HG03565 (cell line): ENCODE measurements around the gene GDF3.
"Not testable (repeated sequence)": the region's sequence is repeated elsewhere in the genome, so short reads cannot be mapped to it uniquely, and the experiment has no call there.

Experiments
- ATAC-seq: cut with Tn5 transposase; IDR thresholded peaks from one replicate; pipeline ENCODE4 v1.9.1; 2021; ENCODE audit warnings: mild to moderate bottlenecking, moderate library complexity; ENCODE audit not compliant: unreplicated experiment

The GDF3 gene

DNA sequence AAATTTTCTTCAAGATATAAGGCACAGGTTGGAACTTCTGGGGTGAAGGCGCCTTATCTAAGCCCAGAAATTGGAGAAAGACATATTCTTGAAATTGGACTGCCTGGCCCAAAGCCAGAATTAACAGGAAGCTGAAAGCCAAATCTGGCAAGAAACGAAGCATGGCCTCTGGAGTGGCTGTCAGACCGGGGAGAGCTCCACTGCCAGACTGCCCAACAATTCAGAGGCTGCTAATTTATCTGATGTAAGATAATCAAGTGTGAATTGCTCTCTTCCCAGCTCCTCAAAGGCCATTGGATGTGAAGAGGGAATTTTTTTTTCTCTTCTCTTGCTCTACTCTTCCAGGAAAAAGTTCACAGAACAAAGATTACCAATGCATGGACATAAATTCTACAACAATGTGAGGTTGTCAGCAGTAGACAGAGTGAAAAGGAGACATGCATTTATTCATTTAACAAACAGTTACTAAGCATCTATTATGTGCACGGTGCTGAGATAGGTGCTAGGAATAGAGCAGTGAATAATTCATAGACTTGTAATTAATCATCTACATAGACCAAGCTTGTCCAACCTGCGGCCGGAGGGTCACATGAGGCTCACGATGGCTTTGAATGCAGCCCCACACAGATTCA lies at the start of gene GDF3:
Gene GDF3, minus strand, starts transcription at position 210 of the 632 bp plus-strand sequence. Its CDS starts 47 bp downstream, at position 163.
- no peak for ATAC-seq

DNA sequence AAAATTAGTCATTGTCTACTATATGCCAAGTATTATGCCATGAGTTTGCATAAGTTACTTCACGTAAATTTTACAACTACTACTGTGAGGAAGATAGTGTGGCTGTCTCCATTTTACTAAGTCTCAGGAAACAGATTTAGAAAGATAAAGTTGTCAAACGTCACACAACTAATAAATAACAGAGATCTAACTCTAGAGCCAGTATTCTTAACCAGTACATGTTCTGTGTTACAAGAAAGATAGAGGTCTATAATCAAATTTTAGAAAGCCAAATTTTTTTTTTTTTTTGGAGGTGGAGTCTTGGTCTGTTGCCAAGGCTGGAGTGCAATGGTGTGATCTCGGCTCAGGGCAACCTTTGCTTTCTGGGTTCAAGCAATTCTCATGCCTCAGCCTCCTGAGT lies 37.4 kb upstream of the GDF3 start:
- no peak for ATAC-seq

DNA sequence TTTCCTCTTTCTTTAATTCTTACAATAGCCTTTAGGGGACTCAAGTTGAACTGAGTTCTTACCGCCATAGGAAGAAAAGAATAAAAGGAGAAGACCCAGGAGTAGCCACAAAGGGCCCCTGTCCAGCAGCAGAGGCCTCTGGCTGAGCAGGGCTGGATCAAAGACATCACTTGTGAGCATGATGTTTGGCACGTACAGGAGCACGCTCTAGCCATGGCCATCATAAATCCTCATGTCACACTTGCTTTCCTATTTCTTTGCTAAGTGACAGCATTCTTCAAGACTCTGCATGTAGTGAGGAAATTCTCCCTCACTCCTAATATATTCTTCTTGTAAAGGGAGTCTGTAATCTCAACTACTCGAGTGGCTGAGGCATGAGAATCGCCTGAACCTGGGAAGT lies 35.9 kb upstream of the GDF3 start:
- ATAC-seq: no peak

DNA sequence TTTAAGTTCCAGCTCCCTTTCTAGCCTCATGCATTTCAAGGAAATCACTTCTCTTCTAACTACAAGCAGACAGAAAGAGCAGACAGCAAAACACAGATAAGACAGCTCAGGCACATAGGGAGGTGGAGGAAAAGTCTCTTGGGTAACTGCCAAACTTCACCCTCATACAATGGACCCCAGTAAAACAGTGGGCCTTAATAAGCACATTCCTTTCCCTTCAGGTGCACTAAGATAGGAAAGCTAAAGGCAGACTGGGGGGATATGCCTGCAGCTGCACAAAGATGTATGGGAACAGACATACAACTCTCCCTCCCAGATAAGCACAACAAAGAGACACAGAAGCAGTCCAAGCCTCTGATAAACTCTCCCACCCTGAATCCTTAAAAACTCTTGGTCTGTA lies 35.4 kb upstream of the GDF3 start:
- not testable (repeated sequence) for ATAC-seq

DNA sequence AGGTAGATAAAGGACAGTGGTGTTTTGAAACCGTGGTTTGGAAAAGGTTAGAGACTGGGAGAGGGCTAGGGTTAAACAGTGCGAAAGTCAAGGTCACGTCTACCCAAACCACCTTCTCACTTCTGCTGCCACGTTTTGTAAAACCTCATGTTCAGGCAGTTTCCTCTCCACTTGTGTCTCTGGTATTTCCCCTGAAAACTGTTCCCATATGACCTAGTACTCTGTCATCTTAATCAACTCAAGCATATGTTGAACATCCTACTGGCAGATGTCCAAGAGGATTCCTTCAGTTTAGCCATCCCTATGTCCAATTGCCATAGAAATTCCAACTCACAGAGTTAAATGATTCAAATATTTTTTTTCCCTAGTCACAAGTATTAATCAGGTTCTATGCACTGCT lies 34.2 kb upstream of the GDF3 start:
- no peak for ATAC-seq

DNA sequence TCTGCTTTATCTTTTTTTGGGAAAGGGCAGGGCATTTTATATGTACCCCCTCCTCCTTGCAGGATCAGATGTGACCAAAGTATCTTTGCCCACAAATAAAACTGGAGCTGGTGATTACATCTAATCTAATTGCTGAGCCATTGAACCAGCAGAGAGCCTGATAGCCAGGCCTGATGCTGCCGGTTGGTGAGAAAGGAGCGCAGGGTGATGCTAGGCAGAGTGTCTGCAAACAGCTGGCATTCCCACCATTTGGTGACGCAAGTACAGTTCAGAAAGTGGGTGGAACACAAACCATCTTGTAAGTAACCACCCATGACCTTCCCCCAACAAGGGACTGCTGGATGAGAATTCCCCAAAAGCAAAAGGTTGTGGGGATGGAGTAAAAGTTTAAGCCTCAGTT lies 28.4 kb upstream of the GDF3 start:
- ATAC-seq: no peak

DNA sequence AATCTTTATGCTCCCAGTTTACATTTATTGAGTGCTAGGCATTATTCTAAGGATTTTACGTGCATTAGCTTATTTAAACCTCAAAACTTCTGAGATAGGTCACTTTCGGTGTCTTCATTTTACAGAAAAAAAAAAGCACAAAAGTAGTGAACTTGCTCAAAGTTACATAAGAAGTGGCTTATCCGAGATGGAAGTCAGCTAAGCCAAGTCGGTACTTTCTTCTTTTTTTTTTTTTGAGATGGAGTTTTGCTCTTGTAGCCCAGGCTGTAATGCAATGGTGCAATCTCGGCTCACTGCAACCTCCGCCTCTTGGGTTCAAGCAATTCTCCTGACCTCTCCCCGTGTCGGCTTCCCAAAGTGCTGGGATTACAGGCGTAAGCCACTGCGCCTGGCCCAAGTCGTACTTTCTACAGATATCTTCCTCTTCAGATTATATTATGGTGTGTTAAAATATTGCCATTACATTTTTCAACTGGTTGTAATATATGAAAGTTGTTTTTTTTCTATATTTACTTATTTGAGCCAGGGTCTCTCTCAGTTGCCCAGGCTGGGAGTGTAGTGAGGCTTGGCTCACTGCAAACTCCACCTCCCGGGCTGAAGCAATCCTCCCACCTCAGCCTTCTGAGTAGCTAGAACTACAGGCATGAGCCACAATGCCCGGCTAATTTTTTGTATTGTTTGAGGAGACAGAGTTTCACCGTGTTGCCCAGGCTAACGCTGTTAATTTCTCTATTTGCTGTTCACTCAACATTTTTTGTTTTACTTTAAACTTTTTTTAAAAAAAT lies 24.6 kb upstream of the GDF3 start:
- ATAC-seq: no peak

DNA sequence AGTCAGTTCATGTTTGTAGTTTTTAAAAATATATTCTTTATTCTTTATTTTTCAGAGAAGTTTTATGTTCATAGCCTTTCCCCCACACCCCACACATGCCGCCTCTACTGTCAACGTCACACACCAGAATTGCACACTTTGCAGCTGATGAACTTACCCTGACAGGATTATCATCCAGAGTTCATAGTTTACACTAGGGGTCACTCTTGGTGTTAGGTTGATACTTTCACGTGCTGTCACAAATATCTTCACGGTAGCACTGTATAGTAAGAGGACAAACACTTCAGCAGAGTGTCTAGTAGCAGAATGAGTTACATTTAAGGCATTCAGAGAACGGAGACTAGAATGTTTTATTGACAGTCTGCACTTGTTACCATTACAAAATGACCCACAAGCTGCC lies 20.8 kb upstream of the GDF3 start:
- no peak for ATAC-seq

DNA sequence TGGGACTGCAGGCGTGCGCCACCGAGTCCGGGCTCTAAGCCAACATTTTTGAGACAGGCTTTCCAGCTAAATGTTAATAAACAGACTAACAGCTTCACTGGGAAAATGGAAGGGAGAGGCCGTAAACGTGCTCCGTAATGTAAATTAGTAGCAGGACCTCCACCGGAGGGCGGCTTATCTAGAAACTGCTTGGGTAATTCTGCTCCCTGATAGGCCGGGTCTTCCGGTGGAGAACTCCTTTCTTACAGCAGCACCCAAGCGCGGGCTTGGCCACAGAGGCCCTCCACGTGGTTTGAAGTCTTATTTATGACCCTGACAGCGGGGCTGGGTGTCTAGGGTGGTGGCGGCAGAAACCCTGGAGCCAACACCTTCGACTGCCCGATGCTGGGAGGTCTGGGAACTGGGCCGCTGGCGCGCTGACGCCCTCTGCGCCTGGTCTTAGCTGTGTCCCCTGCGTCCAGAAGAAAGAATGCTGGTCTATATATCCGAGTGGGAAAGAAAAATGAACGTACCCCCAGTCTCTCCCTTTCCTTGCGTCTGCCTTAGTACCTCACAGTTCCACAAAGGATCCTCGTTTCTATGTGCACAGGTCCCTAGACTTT lies 17.4 kb upstream of the GDF3 start:
- ATAC-seq: no peak

DNA sequence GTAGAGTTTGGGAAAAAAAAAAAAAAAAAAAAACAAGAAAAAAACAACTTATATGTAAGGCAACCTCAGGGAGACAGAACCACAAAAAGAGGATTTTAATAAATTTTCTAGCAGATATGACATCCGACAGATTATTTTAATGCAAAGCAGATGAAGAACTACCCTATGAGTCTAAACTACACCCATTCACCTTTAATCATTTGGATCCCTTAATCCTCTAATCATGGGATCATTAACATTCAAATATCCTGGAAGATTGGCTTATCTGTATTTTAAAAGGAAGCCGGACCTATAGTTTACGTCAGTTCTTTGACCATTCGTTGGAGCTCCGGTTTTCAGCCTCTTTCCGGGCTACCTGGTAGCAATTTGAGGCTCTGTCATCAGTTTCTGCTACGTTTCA lies 15.6 kb upstream of the GDF3 start, which contains the start of gene DPPA3:
Gene DPPA3, plus strand, starts transcription at position 301 of the 400 bp plus-strand sequence. CDS start 138 bp downstream, outside the sequence.
- no peak for ATAC-seq

DNA sequence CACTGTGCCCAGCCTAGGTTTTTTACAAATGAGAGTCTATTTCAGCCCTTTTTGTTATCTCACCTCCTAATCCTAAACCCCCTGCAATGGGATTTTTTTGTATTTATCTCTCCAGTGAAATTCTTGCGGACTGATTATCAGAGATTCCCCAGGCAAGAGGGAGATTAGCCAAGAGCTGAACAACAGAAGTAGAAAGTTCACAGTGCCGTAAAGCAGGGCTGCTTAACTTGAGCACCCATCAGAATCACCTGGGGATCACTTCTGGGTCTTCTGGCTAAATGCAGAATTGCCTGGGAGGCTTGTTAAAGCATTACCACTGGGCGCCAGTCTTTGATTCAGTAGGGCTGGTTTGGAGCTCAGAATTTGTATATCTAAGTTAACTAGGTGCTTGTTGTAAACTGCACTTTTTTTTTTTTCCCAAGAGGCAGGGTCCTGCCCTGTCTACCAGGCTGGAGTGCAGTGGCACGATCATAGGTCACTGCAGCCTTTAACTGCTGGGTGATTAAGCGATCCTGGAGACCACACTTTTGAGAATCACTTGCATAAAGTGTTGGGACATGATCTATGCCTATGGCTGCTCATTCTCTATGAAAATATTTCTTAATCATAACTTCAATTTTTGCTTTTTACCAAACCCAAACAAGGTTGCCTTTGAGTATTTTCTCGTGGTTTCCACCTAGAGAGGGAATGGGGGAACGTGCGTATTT lies 14.5 kb upstream of the GDF3 start:
- no peak for ATAC-seq

DNA sequence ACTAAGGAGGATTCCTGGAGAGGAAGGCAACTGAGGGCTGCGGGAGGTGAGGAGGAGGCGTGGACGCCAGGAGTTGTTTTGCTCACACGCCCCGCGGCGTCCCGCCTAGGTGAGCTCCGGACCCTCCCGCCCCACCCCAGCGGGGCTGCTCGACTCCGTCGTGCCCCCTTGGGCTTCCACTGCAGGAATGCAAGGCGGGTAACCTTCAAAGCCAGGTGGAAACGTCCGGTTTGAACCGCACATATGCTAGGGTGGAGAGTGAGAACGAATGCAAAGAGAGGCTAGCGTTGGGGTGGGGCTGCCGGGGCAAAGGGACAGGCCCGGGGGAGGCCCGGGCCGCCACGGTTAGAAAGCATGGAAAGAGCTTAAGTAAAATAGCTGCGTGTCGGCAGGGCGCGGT lies 10.3 kb upstream of the GDF3 start:
- ATAC-seq: no peak

DNA sequence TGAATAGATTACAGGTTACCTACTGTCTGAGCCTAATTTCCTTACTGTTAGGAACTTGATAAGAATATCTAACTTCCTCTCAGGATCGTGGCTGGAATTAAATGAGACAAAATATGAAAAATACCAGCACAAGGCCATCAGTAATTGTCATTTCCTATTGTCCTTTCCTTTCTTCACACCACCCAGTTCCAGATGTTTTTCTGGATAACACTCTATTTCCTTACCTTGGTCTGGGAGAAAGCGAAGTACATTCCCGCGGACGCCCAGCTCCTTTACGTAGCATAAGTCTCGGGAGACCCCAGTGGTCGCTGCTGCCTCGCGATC lies 376 bp downstream of the GDF3 start:
- no peak for ATAC-seq

DNA sequence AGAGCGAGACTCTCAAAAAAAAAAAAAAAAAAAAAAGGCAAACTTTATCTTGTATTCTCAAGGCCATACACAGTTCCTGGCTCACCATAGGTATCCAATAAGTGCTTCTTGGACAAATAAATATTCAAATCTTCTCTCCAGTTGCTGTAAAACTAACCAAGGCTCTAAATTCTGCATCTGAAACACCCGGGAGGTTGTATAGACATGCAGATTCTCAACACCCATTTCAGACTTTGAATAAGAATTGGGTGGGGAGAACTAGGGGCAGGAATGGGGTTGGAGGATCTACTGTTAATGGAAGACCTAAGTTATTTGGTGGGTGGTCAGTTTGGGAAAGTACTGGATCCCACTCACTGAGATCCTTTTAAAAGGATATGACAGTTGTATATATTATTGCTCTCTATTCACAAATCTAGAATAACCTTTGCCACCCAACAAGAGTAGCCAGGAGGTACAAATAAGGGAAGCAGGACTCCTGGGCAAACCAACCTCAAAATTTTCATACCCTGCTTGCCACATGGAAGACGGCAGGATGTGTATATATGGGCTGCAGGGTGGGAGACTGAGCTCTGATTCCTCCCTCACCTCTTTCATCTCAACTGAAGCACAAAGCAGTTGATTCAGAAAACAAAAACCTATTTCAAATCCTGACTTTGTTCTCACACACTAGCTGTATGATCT lies 879 bp downstream of the GDF3 start:
- no peak for ATAC-seq

DNA sequence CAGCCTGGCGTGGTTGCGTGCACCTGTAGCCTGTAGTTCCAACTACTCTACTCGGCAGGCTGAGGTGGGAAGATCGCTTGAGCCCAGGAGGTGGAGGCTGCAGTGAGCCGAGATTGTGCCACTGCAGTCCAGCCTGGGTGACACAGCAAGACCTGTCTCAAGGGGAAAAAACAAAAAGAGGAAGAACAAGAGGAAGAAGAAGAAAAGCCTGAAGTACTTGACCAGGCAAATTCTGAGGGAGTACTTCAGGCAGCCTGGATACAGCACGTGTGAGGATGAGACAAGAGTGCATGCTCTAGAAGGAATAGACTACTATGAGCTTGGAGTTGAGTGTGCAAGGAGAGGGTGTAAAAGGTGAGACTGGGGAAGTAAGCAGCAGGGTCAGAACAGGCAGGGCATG lies 1.8 kb downstream of the GDF3 start:
- ATAC-seq: no peak

DNA sequence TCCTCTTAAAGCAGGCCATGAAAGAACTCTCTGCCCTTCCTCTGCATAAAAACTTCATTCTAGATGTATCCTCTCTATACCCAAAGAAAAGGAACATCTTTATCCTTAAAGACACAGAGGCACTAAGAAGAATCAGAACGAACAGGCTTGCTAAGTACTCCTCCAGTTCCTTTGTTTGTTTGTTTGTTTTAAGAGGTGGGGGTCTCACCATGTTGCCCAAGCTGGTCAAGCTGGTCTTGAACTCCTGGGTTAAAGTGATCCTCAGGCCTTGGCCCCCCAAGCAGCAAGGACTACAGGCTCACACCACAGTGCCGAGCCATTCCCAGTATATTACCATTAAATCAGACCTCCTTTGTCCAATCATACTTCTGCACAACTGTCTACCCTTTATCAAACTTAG lies 14.0 kb downstream of the GDF3 start:
- ATAC-seq: no peak

DNA sequence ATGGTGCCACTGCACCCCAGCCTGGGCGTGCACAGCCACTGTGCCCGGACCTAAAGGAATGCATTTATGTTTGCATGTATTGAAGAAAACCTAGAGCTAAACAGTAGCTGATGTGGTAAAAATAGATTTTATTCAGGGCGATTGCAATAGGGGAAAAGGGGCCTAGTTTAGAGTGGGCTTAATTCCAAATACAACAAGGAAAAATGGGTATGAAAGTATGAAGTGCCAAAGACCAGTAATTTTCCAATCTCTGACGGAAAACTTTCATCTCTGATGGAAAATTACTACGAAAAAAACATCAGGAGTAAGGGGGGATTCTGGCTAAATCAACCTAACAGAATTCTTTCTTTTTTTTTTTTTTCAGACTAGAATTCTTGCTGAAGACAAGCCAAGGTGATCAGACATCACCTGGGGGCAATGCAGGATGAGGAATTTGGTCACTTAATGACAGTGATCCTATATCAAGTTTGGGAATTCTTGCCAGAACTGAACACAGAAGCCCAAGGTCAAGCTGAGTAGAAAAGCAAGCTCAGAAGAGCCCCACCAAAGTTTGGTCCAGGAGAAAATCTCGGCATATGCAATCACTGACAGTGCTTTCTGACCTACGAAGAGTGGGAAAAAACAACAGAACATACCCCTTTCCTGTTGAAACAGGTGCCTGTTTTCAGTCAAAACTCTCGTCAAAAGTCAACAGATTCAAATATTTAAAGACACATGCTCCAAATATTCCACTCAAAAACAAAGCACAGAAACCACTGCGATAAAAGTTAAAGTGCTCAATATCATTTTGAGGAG lies 16.1 kb downstream of the GDF3 start:
- no peak for ATAC-seq

DNA sequence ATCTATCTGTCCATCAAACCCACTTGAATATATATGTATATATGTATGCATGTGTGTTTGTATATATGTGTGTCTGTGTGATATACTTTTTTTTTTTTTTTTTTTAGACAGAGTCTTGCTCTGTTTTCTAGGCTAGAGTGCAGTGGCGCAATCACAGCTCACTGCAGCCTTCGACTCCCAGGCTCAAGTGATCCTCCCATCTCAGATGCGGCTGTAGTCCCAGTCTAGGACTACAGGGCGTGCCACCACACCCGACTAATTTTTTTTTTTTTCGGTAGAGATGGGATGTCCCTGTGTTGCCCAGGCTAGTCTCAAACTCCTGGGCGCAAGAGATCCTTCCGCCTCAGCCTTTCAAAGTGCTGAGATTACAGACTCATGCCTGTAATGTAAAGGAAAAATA lies 16.8 kb downstream of the GDF3 start:
- ATAC-seq: no peak

DNA sequence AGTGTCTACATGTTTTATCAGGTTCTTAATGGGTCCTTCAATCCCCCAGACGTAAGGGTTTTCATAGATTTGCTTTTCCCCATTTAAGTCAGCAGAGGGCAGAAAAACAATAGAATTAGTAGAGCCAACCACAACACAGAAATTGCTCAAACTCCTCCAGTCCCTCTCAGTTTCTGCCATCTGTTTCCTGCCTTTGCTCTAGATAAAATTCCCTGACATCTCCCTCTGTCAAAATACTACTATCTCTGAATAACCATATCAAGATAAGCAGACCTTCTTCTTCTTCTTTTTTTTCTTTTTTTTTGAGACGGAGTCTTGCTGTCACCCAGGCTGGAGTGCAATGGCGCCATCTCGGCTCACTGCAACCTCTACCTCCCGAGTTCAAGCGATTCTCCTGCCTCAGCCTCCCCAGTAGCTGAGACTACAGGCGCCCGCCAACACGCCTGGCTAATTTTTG lies 18.1 kb downstream of the GDF3 start:
- ATAC-seq: not testable (repeated sequence)

DNA sequence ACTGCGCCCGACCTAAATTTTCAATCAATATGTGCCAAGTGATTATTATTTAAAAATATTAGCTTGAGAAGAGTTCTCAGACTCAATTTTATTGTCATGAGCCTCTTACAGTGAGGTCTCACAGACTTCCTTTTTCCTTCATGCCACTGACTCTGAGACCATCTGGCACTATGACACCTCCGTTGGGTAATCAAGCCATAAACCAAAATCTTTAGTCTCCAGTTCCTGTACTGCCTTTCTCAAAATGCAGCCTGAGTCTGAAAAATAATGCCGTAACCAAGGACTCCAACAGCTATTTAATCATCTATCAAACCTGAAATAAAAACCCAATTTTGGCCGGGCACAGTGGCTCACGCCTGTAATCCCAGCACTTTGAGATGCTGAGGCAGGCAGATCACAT lies 20.1 kb downstream of the GDF3 start:
- ATAC-seq: not testable (repeated sequence)
